ENCODE results near the gene NUDCD2. TPM values are rescaled to one million over a fixed set of nuclear protein-coding genes. Genes with fewer than 3 reads are reported as not detected.

The NUDCD2 gene
- total RNA-seq, 1 donor from 2014 or later = 13.9 TPM

Other genes starting within 250 kb of the NUDCD2 start
- gene CCNG1, start 22.5 kb downstream of the NUDCD2 start, total RNA-seq = 85.4 TPM
- gene HMMR, start 530 bp upstream of the NUDCD2 start, total RNA-seq = 0.72 TPM
- 62.5 TPM for gene MAT2B, start 45.5 kb upstream of the NUDCD2 start, total RNA-seq